Right lobe of liver (tissue), 6 donors: ENCODE results near the gene CFAP57. TPM values are rescaled to one million over a fixed set of nuclear protein-coding genes. Genes with fewer than 3 reads are reported as not detected.

ENCODE experiments used
- ATAC-seq, 4 donors: fragments of 200-7000 bp; cut with Tn5 transposase; one replicate each; pipeline ENCODE4 v1.9.1; 2020; ENCODE audit warnings: mild to moderate bottlenecking in 4 of 4, moderate library complexity in 4 of 4
- DNase-seq, 3 donors: peaks; one replicate each; pipeline ENCODE4 v3.0.0-alpha.2; 2020
- H3K27ac ChIP-seq, 3 donors: fragments of 200-600 bp; one replicate each; pipeline ENCODE4 v1.8.0; 2022
- H3K27me3 ChIP-seq, 2 donors: fragments of 200-600 bp; one replicate each; pipeline ENCODE4 v1.8.0; 2022
- H3K36me3 ChIP-seq, 4 donors: fragments of 200-600 bp; sonication (generic) in 1 of 4; one replicate each; pipeline versions ENCODE4 v1.5.1 to v1.8.0; 2017 to 2022; ENCODE audit warnings: control low read depth in 1 of 4
- H3K4me1 ChIP-seq, 4 donors: fragments of 200-600 bp; sonication (generic) in 1 of 4; one replicate each; pipeline versions ENCODE4 v1.5.1 to v1.8.0; 2017 to 2022; ENCODE audit warnings: control low read depth in 1 of 4
- H3K4me3 ChIP-seq, 3 donors: fragments of 200-600 bp; one replicate each; pipeline ENCODE4 v1.8.0; 2022
- H3K9me3 ChIP-seq, 4 donors: fragments of 200-600 bp; sonication (generic) in 1 of 4; one replicate each; pipeline versions ENCODE4 v1.5.1 to v1.8.0; 2017 to 2022; ENCODE audit warnings: control low read depth in 1 of 4
- POLR2A ChIP-seq: fragments of 450-650 bp; IDR thresholded peaks from one replicate; pipeline ENCODE4 v1.6.1; 2017; ENCODE audit warnings: antibody characterized with exemption, mild to moderate bottlenecking
- WGBS: methylation state at CpG from one replicate; pipeline ENCODE4 v1.1.6; 2018; ENCODE audit warnings: low coverage, low lambda C conversion rate; ENCODE audit not compliant: insufficient coverage; ENCODE audit errors: missing lambda C conversion rate; 5-methylcytosine and 5-hydroxymethylcytosine counted together
- intact Hi-C, 2 donors: fragments of 100-400 bp; cut with DNase I; formaldehyde crosslinking; loops; one replicate each; pipeline versions ENCODE4 v1.11.2 to v1.14.1; 2022
- long read RNA-seq: library from polyadenylated mRNA; unstranded; transcript quantifications from one replicate; pipeline ENCODE4 v2.0.0, GENCODE V29; 2019
- total RNA-seq, 6 experiments: library from RNA; depleted of rRNA in 2 of 6; stranded (reverse); fragments of >200 nt in 2 of 6; fragmentation: NEBNext Ultra II Directional in 3 of 6; extraction: Animal tissue kit (Norgen Biotek cat#: 25700) in 3 of 6; gene quantifications; one replicate each; pipeline versions ENCODE4 v1.1.0 to v1.2.4, GENCODE V29; 2016 to 2023
- TF ChIP-seq, protein P1 (sequence below), 4 donors: fragments of 200-600 bp in 3 of 4; fragments of 450-650 bp in 1 of 4; IDR thresholded peaks; one replicate each; pipeline versions ENCODE4 v1.5.1 to v1.8.0; 2016 to 2022; ENCODE audit warnings: antibody characterized with exemption in 4 of 4, mild to moderate bottlenecking in 2 of 4
- donor health status: DM: no; HTN: yes; CAD: no.
- donor health status: DM: no; HTN: no; CAD: no.
- donor health status: DM: no; HTN: no; CAD: no.
- donor health status: DM: no; HTN: yes; CAD: no.
- donor health status: DM: no; HTN: yes; CAD: no.

CFAP57 gene
- not detected for total RNA-seq
- long read RNA-seq, partial matches to known transcripts = 0 of 2 reads
- long read RNA-seq, other reads (novel, unspliced or antisense) = 2 of 2 reads

DNA sequence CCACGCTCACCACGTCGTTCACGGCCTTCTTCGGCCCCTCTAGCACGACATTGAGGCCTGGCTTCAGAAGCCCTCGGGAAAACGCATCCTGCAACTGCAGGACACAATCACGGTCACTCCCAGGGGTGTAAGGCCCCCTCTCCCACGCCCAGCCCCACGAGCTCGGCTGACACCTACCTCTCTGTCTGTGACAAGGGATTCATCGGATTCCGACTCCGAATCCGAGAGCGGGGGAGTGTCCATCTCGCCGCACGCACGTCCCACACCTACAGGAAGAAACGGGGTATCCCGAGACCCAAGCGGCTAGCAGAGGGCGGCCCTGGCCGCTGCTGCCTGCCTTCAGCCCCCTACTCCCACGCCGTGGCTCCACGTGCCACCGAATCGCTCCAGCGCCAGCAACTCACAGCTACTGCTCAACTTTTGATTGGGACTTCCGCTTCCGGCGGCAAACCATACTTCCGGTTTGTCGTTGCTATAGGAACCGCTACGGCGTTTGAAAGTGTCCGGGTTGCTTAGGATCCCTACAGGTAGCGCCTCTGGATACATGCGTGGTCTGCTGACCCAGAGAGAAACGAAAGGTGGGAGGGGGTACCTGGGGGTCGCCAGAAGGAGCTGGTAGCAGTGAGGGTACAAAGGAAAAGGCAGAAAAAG lies at the start of gene CFAP57, which contains the start of gene EBNA1BP2:
Gene CFAP57 (plus strand): TSS at position 455 of the 651 bp plus-strand sequence. CDS start 424 bp downstream, outside the sequence.
Gene EBNA1BP2 (minus strand): TSS at position 415 of the 651 bp plus-strand sequence. CDS start 172 bp downstream, at position 243.
- peak within 1 kb of the TSS in 1 of 3 donors; percentile 11 for H3K27ac ChIP-seq
- H3K4me1 ChIP-seq = peaks cover 0 to 10% (median 4%) of the 10 kb centered on the region in 4 donors
- 0% methylated on average over 15 of the region's 45 CpGs for WGBS
- ATAC-seq (peak; percentile 88 to 91 (median 90)), DNase-seq (peak; percentile 85 to 93 (median 90))
- H3K36me3 ChIP-seq = peaks cover 0 to 23% (median 8%) of the 10 kb centered on the region in 4 donors
- H3K4me3 ChIP-seq = peak within 1 kb of the TSS; percentile 82 to 97 (median 92)
- TF ChIP-seq, protein P1, sequence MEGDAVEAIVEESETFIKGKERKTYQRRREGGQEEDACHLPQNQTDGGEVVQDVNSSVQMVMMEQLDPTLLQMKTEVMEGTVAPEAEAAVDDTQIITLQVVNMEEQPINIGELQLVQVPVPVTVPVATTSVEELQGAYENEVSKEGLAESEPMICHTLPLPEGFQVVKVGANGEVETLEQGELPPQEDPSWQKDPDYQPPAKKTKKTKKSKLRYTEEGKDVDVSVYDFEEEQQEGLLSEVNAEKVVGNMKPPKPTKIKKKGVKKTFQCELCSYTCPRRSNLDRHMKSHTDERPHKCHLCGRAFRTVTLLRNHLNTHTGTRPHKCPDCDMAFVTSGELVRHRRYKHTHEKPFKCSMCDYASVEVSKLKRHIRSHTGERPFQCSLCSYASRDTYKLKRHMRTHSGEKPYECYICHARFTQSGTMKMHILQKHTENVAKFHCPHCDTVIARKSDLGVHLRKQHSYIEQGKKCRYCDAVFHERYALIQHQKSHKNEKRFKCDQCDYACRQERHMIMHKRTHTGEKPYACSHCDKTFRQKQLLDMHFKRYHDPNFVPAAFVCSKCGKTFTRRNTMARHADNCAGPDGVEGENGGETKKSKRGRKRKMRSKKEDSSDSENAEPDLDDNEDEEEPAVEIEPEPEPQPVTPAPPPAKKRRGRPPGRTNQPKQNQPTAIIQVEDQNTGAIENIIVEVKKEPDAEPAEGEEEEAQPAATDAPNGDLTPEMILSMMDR (IDR thresholded peaks at IDR 0.05) = no peak
- TF ChIP-seq POLR2A = peak; percentile 43
- intact Hi-C loops = no loop called here
- H3K27me3 ChIP-seq = no peaks in the 10 kb centered on the region
- no peaks in the 10 kb centered on the region for H3K9me3 ChIP-seq

- intact Hi-C loops = no loop called here
- Histone ChIP-seq H3K4me3 (no peak overlapping the region), H3K27ac (no peak overlapping the region), H3K27me3 (no peaks in the 10 kb centered on the region), H3K9me3 (no peaks in the 10 kb centered on the region), H3K36me3 (no peaks in the 10 kb centered on the region), H3K4me1 (no peaks in the 10 kb centered on the region)
- WGBS = 90% methylated on average over 1 of the region's 1 CpG
- DNase-seq (no peak), ATAC-seq (no peak)
- TF ChIP-seq POLR2A = no peak
- TF ChIP-seq, protein P1 (IDR thresholded peaks at IDR 0.05) = no peak
Observed at GRCh38 chr1:43123031-43123430, 49.1 kb upstream of the CFAP57 start.

- Histone ChIP-seq H3K36me3 (no peaks in the 10 kb centered on the region), H3K9me3 (no peaks in the 10 kb centered on the region), H3K4me1 (no peaks in the 10 kb centered on the region), H3K27me3 (no peaks in the 10 kb centered on the region), H3K4me3 (no peak overlapping the region), H3K27ac (no peak overlapping the region)
- no peak for DNase-seq
- WGBS = 63% methylated on average over 3 of the region's 3 CpGs
- intact Hi-C loops = no loop called here
- no peak for ATAC-seq
- TF ChIP-seq, protein P1 (IDR thresholded peaks at IDR 0.05) = no peak
- no peak for TF ChIP-seq POLR2A
Observed at GRCh38 chr1:43128816-43129215, 43.3 kb upstream of the CFAP57 start.

- Histone ChIP-seq H3K9me3 (no peaks in the 10 kb centered on the region), H3K36me3 (no peaks in the 10 kb centered on the region), H3K4me3 (no peak overlapping the region), H3K4me1 (no peaks in the 10 kb centered on the region), H3K27me3 (no peaks in the 10 kb centered on the region), H3K27ac (no peak overlapping the region)
- TF ChIP-seq POLR2A = no peak
- TF ChIP-seq, protein P1 (IDR thresholded peaks at IDR 0.05) = no peak
- ATAC-seq = no peak
- intact Hi-C loops = no loop called here
- DNase-seq = no peak
- WGBS = 54% methylated on average over 5 of the region's 5 CpGs
Observed at GRCh38 chr1:43129426-43129825, 42.7 kb upstream of the CFAP57 start.
